Measurements from ENCODE around the gene CCL28. TPM values are rescaled to one million over a fixed set of nuclear protein-coding genes. Genes with fewer than 3 reads are reported as not detected.

The CCL28 gene
- total RNA-seq, 1 donor from 2014 or later: not detected

DNA sequence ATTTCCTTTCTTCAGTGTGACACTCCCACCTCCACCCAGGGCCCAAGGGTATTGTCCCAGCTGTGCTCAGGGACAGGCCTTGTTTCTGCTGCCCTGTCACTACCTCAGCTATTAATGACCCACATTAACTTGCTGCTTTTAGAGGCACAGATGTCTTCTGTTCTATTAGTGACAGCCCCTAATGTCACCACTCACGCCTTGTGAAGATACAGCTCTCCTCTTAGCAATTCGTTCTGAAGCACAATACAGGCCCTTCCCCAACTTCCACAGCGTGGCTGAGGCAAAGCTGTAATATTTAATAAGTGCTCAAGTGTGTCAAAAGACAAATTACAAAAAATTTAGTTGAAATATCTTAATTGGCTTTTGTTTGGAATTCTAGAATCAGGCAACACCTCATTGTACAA lies 54.3 kb downstream of the CCL28 start:
- Mint-ChIP-seq H3K36me3 (no peaks in the 10 kb centered on the region), H3K9me3 (peaks cover 11% of the 10 kb centered on the region), H3K27me3 (ENCODE audit: insufficient read depth, low read depth) (peaks cover 2% of the 10 kb centered on the region), H3K27ac (no peak overlapping the region), H3K4me1 (no peaks in the 10 kb centered on the region), H3K4me3 (no peak overlapping the region)
- Histone ChIP-seq H4K20me1 (ENCODE audit: low read depth) (no peaks in the 10 kb centered on the region), H3K36me3 (no peaks in the 10 kb centered on the region), H3F3A (ENCODE audit: low read depth) (no peaks in the 10 kb centered on the region), H3K4me1 (no peaks in the 10 kb centered on the region), H3K4me2 (no peak overlapping the region), H3K9me3 (ENCODE audit: low read depth) (no peaks in the 10 kb centered on the region), H3K79me2 (ENCODE audit: low read depth) (no peaks in the 10 kb centered on the region), H2AFZ (replicated peaks) (no peak overlapping the region), H3K4me3 (no peak overlapping the region), H3K27ac (no peak overlapping the region), H3K9ac (no peak overlapping the region), H3K27me3 (no peaks in the 10 kb centered on the region)
- TF ChIP-seq, protein P1, sequence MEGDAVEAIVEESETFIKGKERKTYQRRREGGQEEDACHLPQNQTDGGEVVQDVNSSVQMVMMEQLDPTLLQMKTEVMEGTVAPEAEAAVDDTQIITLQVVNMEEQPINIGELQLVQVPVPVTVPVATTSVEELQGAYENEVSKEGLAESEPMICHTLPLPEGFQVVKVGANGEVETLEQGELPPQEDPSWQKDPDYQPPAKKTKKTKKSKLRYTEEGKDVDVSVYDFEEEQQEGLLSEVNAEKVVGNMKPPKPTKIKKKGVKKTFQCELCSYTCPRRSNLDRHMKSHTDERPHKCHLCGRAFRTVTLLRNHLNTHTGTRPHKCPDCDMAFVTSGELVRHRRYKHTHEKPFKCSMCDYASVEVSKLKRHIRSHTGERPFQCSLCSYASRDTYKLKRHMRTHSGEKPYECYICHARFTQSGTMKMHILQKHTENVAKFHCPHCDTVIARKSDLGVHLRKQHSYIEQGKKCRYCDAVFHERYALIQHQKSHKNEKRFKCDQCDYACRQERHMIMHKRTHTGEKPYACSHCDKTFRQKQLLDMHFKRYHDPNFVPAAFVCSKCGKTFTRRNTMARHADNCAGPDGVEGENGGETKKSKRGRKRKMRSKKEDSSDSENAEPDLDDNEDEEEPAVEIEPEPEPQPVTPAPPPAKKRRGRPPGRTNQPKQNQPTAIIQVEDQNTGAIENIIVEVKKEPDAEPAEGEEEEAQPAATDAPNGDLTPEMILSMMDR (IDR thresholded peaks at IDR 0.05): no peak
- TF ChIP-seq EZH2phosphoT487 (IDR thresholded peaks at IDR 0.05) (no peak), EZH2 (IDR thresholded peaks at IDR 0.05) (no peak)
- DNase-seq (ENCODE audit: low spot score): no peak

DNA sequence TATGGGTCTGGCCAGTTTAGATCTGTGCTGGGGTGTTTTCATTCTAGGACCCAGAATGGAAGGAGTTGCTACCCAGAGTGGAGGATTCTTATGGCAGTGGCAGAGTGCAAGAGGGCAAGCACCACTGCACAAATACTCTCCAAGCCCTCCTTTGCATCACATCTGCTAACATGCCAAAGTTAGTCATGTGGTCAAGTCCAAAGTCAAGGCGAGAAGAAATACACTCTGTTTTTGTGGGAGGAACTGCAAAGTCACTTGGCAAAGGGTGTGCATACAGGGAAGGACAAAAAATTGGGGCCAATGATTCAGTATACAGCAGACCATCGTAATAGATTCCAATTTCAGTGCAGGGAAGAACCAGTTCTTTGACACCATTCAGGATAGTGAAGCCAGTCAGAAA lies 55.1 kb downstream of the CCL28 start:
- no peaks in the 10 kb centered on the region for H3K36me3 ChIP-seq
- H3K9ac ChIP-seq: no peak overlapping the region
- DNase-seq (ENCODE audit: low spot score): no peak
- Mint-ChIP-seq H3K4me3 (no peak overlapping the region), H3K9me3 (peaks cover 11% of the 10 kb centered on the region), H3K27ac (no peak overlapping the region), H3K4me1 (no peaks in the 10 kb centered on the region), H3K36me3 (no peaks in the 10 kb centered on the region), H3K27me3 (ENCODE audit: insufficient read depth, low read depth) (peaks cover 2% of the 10 kb centered on the region)
- H3K79me2 ChIP-seq (ENCODE audit: low read depth): no peaks in the 10 kb centered on the region
- no peak overlapping the region for H3K4me3 ChIP-seq
- H3K4me2 ChIP-seq: no peak overlapping the region
- no peak overlapping the region for H2AFZ ChIP-seq (replicated peaks)
- H3K9me3 ChIP-seq (ENCODE audit: low read depth): no peaks in the 10 kb centered on the region
- H3K27ac ChIP-seq: no peak overlapping the region
- TF ChIP-seq EZH2phosphoT487 (IDR thresholded peaks at IDR 0.05) (no peak), EZH2 (IDR thresholded peaks at IDR 0.05) (no peak)
- TF ChIP-seq, protein P1 (IDR thresholded peaks at IDR 0.05): no peak
- H3K27me3 ChIP-seq: no peaks in the 10 kb centered on the region
- no peaks in the 10 kb centered on the region for H3K4me1 ChIP-seq
- no peaks in the 10 kb centered on the region for H4K20me1 ChIP-seq (ENCODE audit: low read depth)
- H3F3A ChIP-seq (ENCODE audit: low read depth): no peaks in the 10 kb centered on the region

DNA sequence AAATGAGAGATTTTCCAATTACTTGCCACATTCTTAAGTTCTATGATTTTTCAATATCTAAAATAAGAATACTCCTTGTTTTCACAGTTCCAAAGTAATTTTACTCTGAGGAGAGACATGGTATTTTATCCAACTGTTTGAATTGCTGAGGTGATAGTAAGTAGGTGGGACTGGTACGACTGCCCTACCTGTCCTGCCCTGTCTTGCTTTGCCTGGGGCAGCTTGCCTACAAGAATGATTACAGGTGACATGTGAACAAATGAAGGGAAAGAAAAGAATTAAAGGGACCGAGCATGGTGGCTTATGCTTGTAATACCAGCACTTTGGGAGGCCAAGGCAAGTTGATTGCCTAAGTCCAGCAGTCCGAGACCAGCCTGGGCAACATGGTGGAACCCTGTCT lies 57.4 kb downstream of the CCL28 start:
- Mint-ChIP-seq H3K36me3 (no peaks in the 10 kb centered on the region), H3K27ac (no peak overlapping the region), H3K9me3 (peaks cover 5% of the 10 kb centered on the region), H3K4me3 (no peak overlapping the region), H3K27me3 (ENCODE audit: insufficient read depth, low read depth) (peaks cover 6% of the 10 kb centered on the region), H3K4me1 (no peaks in the 10 kb centered on the region)
- Histone ChIP-seq H2AFZ (replicated peaks) (no peak overlapping the region), H4K20me1 (ENCODE audit: low read depth) (no peaks in the 10 kb centered on the region), H3K79me2 (ENCODE audit: low read depth) (no peaks in the 10 kb centered on the region), H3K27me3 (no peaks in the 10 kb centered on the region), H3K9me3 (ENCODE audit: low read depth) (no peaks in the 10 kb centered on the region), H3K4me1 (no peaks in the 10 kb centered on the region), H3K36me3 (no peaks in the 10 kb centered on the region), H3K9ac (no peak overlapping the region), H3K4me2 (no peak overlapping the region), H3K27ac (no peak overlapping the region), H3F3A (ENCODE audit: low read depth) (no peaks in the 10 kb centered on the region), H3K4me3 (no peak overlapping the region)
- no peak for DNase-seq (ENCODE audit: low spot score)
- TF ChIP-seq EZH2phosphoT487 (IDR thresholded peaks at IDR 0.05) (no peak), EZH2 (IDR thresholded peaks at IDR 0.05) (no peak)
- TF ChIP-seq, protein P1 (IDR thresholded peaks at IDR 0.05): no peak

All from neural progenitor cell (in vitro differentiated cells).